Inflammatory macrophage (primary cell): Measurements from ENCODE around the gene MAGEA12.
"Not testable (repeated sequence)": the region's sequence is repeated elsewhere in the genome, so short reads cannot be mapped to it uniquely, and the experiment has no call there.

ENCODE experiments used
- DNase-seq, 2 donors: peaks; one replicate each; pipeline ENCODE4 v3.0.0-alpha.2; 2020 to 2022

Gene MAGEA12

GRCh38 chrX:152769549-152770289, 36.2 kb downstream of the MAGEA12 start, which contains the start of gene MAGEA6:
Gene MAGEA6, minus strand, starts transcription at chrX:152769689. Its CDS starts 2,039 bp downstream, at chrX:152767650.
- DNase-seq = not testable (repeated sequence)

- DNase-seq = not testable (repeated sequence)
These were observed 53.5 kb downstream of the MAGEA12 start for GRCh38 chrX:152787062-152787461.
